C4-2B (cell line): ENCODE measurements around the gene TMEFF2.

Experiments used
- H3K27ac ChIP-seq: fragments of 450-650 bp; 2 replicates; pipeline ENCODE4 v1.5.1; 2017
- ZFX ChIP-seq: fragments of 450-650 bp; IDR thresholded peaks from 2 replicates; pipeline ENCODE4 v1.6.1; 2017
- TF ChIP-seq, protein P1 (sequence below): fragments of 450-650 bp; conservative IDR thresholded peaks from 2 replicates; pipeline ENCODE4 v1.5.1; 2017; ENCODE audit warnings: mild to moderate bottlenecking

TMEFF2 gene

DNA sequence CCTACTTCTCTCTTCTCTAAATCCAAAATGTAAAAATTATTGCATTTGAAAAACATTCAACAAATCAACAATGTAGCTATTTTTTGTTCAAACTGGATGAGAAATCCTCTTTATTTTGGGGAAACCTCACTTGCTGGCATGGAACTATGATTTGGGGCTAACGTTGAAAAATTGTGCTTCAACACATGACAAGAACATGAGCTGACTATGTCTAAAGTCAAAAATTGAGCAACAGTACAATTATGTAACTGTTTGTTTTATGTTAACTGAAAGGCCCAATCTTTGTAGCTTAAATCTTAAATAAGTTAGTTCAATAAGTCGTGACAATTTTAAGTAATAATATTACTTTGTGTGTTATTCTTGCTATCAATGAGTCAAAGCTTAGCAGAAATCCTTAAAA, 67.3 kb downstream of the TMEFF2 start:
- TF ChIP-seq ZFX = no peak
- TF ChIP-seq, protein P1, sequence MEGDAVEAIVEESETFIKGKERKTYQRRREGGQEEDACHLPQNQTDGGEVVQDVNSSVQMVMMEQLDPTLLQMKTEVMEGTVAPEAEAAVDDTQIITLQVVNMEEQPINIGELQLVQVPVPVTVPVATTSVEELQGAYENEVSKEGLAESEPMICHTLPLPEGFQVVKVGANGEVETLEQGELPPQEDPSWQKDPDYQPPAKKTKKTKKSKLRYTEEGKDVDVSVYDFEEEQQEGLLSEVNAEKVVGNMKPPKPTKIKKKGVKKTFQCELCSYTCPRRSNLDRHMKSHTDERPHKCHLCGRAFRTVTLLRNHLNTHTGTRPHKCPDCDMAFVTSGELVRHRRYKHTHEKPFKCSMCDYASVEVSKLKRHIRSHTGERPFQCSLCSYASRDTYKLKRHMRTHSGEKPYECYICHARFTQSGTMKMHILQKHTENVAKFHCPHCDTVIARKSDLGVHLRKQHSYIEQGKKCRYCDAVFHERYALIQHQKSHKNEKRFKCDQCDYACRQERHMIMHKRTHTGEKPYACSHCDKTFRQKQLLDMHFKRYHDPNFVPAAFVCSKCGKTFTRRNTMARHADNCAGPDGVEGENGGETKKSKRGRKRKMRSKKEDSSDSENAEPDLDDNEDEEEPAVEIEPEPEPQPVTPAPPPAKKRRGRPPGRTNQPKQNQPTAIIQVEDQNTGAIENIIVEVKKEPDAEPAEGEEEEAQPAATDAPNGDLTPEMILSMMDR = no peak
- no peak overlapping the region for H3K27ac ChIP-seq

DNA sequence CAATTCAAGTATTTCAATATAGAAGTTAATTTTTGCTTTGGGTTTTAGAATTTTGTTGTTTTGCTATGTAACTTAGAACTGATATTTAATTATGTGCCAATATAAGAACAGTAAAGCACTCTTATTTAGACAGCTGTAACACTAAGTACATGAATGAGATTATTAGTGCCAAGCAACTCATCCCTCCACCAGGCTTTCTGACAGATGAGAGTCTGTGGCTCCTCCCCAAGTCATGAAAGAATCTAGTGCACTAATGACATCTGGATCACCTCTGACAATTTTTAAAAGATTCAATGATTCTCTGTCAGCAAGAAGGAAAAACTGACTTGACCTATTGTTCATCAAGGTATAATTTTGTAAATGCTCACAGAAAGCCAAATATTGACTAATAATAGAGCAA, 67.8 kb downstream of the TMEFF2 start:
- no peak for TF ChIP-seq ZFX
- TF ChIP-seq, protein P1 = no peak
- H3K27ac ChIP-seq = no peak overlapping the region

GRCh38 chr2:192126426-192126825, 68.3 kb downstream of the TMEFF2 start:
- H3K27ac ChIP-seq = no peak overlapping the region
- no peak for TF ChIP-seq ZFX
- TF ChIP-seq, protein P1 = no peak

GRCh38 chr2:192124571-192124970, 70.2 kb downstream of the TMEFF2 start:
- no peak overlapping the region for H3K27ac ChIP-seq
- TF ChIP-seq, protein P1 = no peak
- no peak for TF ChIP-seq ZFX

DNA sequence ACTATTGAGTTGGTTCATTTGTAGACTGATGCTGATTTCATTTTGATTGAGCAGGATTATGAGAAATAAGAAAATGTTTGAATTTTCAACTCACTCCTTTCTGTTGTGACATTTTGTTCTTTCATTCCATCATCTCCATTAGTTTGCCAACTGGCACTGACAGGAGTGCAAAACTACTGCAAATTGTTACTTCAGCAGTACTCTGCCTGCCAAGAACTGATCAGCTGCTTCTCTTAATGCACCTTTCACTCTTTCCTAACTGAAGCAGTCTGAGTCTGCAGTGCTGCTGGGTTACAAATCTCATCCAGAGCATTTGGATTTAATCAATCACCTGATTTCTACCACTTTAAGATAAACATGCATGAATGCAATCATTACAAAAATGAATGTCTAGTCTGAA, 70.9 kb downstream of the TMEFF2 start:
- TF ChIP-seq, protein P1 = no peak
- no peak for TF ChIP-seq ZFX

DNA sequence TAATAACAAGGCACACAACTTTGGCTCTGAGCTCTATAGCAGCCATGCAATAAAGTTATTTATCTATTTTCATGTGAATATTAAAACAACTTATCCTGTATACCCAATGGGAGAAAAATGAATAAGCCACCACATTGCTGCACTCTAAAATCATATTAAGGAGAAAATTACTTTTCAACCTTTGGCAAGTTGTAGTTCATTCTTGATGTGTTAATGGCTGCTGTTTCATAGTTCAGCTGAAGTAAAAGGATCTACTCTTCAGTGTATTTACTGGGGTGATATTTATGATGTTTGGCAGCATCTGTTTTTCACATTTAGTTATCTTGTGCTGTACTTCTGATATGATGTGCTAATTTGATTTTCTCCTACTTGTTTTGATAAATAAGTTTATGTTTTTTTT, 71.8 kb downstream of the TMEFF2 start:
- no peak for TF ChIP-seq ZFX
- TF ChIP-seq, protein P1 = no peak
- no peak overlapping the region for H3K27ac ChIP-seq

More for the DNA sequence above, 70.9 kb downstream of the TMEFF2 start:
- H3K27ac ChIP-seq = no peak overlapping the region

DNA sequence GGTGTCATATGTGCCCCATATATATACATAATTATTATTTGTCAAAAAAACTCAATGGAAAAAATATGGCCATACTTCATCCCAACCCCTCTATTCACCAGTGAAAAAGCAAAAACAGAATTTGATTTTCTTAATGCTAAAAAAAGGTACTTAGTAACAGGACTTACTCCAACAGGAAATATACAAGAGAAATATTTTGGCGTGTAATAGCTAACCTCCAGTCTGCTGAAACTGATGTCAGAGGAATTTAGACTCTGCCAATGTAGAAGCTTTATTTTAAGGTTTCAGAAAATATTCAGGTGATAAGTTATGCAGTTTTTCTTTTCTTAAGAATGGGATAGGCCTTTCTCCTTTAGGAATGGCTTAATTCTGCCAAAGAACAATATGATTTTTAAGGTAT, 72.6 kb downstream of the TMEFF2 start:
- TF ChIP-seq, protein P1 = no peak
- no peak for TF ChIP-seq ZFX
- H3K27ac ChIP-seq = no peak overlapping the region
